Fibroblast of gingiva (primary cell): ENCODE measurements around the gene KCNH1.

ENCODE experiments used
- DNase-seq: peaks from one replicate; pipeline ENCODE4 v3.0.0-alpha.2; 2011; ENCODE audit warnings: low read depth

KCNH1 gene

GRCh38 chr1:210797422-210797821 lies 336.5 kb downstream of the KCNH1 start:
- no peak for DNase-seq

- no peak for DNase-seq
These were observed 337.5 kb downstream of the KCNH1 start for GRCh38 chr1:210796421-210796820.

GRCh38 chr1:210794445-210794844 lies 339.5 kb downstream of the KCNH1 start:
- no peak for DNase-seq

DNA sequence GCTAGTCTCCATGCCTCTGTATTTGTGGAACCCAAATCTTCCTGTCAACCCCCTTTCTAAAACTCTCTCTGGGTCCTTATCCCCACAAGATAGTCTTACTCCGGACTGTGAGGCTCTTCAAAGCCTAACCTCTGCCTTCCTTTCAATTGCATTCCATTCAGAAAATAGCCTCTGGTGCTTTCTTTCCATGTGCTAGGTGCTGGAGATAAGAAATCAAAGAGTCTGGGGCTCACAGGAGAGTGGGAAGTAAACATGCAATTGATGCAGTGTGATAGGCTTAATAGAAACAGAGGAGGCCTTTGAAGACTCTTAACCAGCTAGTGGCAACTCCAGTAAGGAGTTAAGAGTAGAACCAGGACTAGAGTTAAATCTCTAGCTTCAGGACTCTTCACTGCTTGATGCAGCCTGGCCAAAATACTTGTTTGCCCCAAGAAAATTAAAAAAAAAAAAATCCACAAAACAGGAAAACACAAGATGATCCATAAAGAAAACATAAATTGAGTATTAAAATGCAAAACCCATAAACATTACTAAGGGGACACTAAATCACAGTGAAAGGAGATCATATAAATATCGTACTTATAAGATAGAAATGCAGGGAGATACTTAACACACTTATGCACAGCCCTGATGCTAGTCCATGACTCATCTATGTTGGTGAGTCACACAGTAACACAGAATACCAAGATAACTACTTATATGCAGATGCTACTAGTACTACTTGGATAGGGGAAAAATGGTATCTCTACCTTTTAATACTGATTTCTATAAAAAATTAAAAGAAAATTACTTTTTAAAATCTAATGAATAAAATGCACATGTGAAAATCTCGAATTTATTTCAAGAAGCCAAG lies 341.5 kb downstream of the KCNH1 start:
- no peak for DNase-seq

DNA sequence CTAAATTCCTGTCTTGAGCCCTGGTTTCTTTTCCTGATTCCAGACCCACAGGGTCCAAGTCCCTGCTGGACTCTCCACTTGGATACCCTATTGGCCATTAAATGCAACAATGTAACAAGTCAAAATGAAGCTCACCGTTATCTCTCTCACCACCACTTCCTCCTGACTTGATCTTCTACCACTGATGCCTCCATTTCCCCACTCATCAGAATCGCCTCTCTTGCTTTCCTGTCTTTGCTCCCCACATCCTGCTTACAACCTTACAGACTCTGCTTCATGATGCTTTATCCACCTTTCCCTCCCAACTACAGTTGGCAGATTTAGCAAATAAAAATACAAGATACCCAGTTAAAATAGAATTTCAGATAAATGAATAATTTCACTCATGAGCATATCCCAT lies 343.8 kb downstream of the KCNH1 start:
- no peak for DNase-seq

GRCh38 chr1:210787800-210788199 lies 346.1 kb downstream of the KCNH1 start:
- no peak for DNase-seq

- no peak for DNase-seq
These were observed 347.4 kb downstream of the KCNH1 start for GRCh38 chr1:210786546-210786945.

DNA sequence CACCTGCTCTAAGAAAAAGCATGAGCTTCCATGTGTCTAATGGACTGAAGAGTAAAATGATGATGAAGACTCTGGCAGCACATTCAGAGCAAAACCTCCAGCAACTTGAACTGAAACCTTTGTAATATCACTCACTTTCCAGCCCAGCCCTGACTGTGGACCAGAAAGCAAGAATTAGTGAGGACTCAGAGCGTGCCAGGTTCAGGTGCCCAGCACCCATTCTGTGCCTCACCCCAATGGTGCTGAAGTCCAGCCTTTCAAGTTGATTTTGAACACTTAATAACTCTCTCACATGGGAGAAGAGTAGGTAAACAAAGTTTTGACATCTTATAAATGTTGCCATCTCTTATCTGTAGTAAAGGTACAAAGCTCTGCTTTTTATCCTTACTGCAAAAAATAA lies 350.0 kb downstream of the KCNH1 start:
- no peak for DNase-seq

DNA sequence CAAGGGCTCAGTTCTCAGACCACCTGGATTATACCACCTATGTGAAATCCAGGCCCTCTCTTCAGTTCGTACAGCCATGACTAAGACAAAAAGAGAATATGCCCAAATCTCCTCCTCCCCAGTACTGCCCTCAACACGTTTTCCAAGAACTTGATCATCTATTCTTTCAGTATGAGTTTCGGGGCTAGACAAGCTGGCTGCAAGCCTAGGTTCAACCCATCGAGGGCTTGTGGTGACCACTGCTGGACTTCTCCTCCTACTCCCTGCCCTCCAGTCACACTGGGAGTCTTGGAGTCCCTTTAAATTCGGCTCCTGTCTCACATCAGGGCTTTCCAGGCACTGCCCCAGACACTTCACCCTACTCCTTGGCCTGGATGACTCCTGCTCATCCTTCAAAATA lies 352.3 kb downstream of the KCNH1 start:
- no peak for DNase-seq

GRCh38 chr1:210779269-210779668 lies 354.7 kb downstream of the KCNH1 start:
- no peak for DNase-seq

GRCh38 chr1:210777914-210778313 lies 356.0 kb downstream of the KCNH1 start:
- DNase-seq = no peak

DNA sequence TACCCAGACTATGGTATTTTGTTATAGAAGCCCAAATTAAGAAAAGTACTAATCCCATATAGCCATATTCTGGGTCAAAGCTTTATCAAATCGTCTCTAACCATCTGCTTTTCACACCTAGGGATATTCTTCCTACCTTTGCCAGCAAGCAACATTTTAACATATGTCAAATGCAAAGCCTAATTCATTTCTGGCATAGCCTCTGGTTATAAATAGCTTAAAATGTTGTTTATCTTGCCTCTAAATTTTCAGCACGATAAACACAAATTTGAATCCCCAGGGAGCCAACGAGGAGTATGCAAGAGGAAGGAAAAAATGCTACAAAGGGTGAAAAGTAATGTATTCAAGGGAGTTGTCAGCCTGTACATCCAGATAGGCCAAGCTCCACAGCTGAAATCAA lies 357.2 kb downstream of the KCNH1 start:
- DNase-seq = no peak

- no peak for DNase-seq
These were observed 358.7 kb downstream of the KCNH1 start for GRCh38 chr1:210775289-210775688.

DNA sequence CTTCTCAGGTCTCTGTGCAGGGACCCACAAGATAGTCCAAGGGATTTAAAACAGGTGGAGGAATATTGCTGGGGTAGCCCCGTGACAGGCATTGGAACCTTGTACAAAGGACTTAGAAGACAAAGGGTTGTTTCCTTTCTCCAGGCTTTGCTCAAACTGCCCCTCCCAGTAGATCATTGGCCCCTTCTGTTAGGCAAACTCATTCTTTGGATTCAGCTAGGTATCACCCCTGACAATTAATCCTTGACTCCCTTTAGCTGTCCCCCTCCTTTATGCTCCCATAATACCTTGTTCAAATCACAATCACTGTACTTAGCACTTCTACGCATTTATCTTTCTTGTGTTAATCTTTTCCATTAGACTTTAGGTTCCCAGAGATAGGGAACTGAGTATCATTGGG lies 360.5 kb downstream of the KCNH1 start:
- no peak for DNase-seq

- no peak for DNase-seq
These were observed 362.8 kb downstream of the KCNH1 start for GRCh38 chr1:210771131-210771530.

DNA sequence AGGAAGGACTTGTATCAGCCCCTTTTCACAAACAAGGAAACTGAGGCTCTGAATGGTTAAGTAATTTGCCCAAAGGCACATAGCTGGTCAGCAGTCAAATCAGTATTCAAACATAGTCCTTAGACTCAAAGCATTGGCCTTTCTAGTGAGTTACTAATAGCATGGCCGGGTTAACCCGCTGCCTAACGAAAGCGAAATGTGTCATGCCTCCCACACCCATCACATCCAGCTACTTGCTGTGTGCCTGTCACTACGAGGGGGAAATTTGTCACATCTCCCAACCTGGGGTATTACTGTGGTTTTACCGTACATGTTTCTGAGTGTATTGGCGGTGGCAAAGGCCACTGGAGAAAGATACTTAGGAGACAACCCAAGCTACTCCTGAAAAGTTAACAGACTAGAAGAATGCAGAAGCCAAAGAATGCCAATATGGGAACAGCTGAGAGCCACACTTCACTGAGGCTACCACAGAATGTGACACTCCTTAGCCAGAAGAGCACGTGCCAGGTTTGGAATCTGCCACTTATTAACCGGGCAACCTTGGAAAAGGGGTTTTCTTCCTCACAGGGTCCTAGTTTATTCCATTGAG lies 363.5 kb downstream of the KCNH1 start:
- no peak for DNase-seq

GRCh38 chr1:210769473-210769872 lies 364.5 kb downstream of the KCNH1 start:
- DNase-seq = no peak

DNA sequence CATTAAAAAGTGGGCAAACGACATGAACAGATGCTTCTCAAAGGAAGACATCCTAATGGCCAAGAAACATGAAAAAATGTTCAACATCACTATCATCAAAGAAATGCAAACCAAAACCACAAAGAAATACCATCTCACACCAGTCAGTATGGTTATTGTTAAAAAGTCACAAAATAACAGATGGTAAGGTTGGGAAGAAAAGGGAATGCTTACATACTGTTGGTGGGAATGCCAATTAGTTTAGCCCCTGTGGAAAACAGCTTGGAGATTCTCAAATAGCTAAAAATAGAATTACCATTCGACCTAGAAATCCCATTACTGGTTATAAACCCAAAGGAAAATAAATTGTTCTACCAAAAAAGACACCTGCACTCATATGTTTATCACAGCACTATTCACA lies 369.4 kb downstream of the KCNH1 start:
- DNase-seq = no peak

GRCh38 chr1:210758761-210759160 lies 375.2 kb downstream of the KCNH1 start:
- no peak for DNase-seq

GRCh38 chr1:210758261-210758660 lies 375.7 kb downstream of the KCNH1 start:
- DNase-seq = no peak

DNA sequence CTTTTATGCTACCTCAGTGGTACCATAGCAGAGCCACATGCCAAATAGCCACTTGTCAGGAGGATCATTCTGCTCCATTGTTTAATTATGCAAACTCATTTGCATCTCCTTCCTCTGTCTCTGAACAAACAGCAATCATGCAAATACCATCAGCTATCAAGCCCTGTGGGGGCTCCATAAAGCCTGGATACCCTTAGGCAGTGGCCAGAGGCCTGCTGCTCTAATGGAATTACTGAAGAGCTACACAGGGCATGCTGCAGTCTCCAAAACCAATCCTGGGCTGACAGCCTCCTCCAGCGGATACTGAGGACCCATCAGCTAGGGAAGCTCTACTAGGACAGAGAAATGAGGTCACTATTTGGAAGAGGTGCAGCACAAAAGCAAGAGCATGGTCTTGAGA lies 376.3 kb downstream of the KCNH1 start:
- no peak for DNase-seq

- no peak for DNase-seq
These were observed 377.8 kb downstream of the KCNH1 start for GRCh38 chr1:210755991-210756659.
